CD14-positive monocyte (primary cell): Measurements from ENCODE around the gene PROSER1. TPM values are rescaled to one million over a fixed set of nuclear protein-coding genes. Genes with fewer than 3 reads are reported as not detected.
A peak's percentile ranks its signal among the peaks of the same experiment; 100 is the strongest.

Experiments
- DNase-seq, 3 donors: peaks; one replicate each; pipeline ENCODE4 v3.0.0-alpha.2; 2011 to 2022
- H2AFZ ChIP-seq: 2 replicates; pipeline ENCODE4 v1.6.0; 2012; ENCODE audit warnings: mild to moderate bottlenecking, low read depth, low read length, inconsistent platforms; ENCODE audit not compliant: insufficient read depth, poor library complexity, severe bottlenecking
- H3K27ac ChIP-seq, 2 donors: 1 replicate in 1 of 2; 2 replicates in 1 of 2; pipeline ENCODE4 v1.5.1; 2012 to 2013; ENCODE audit warnings: low read length in 2 of 2, control low read depth in 1 of 2, inconsistent platforms in 1 of 2, low read depth in 1 of 2, mild to moderate bottlenecking in 1 of 2
- H3K27me3 ChIP-seq, 2 donors: one replicate each; pipeline versions ENCODE4 v1.6.0 to v1.6.1; 2011 to 2013; ENCODE audit warnings: low read length in 2 of 2; ENCODE audit not compliant: control insufficient read depth in 2 of 2, insufficient read depth in 2 of 2
- H3K36me3 ChIP-seq, 2 donors: replicated peaks in 1 of 2; 1 replicate in 1 of 2; 2 replicates in 1 of 2; pipeline versions ENCODE4 v1.5.1 to v1.6.1; 2012 to 2013; ENCODE audit warnings: low read length in 2 of 2, control low read depth in 1 of 2, inconsistent platforms in 1 of 2, mild to moderate bottlenecking in 1 of 2; ENCODE audit not compliant: insufficient read depth in 2 of 2, control insufficient read depth in 1 of 2
- H3K4me1 ChIP-seq, 2 donors: 1 replicate in 1 of 2; 2 replicates in 1 of 2; pipeline versions ENCODE4 v1.5.1 to v1.6.1; 2012 to 2013; ENCODE audit warnings: low read length in 2 of 2, control low read depth in 1 of 2, inconsistent platforms in 1 of 2, mild to moderate bottlenecking in 1 of 2, moderate library complexity in 1 of 2; ENCODE audit not compliant: insufficient read depth in 2 of 2, control insufficient read depth in 1 of 2
- H3K4me2 ChIP-seq: replicated peaks from 2 replicates; pipeline ENCODE3; 2012; ENCODE audit warnings: low read length, moderate library complexity, mild to moderate bottlenecking; ENCODE audit not compliant: poor library complexity, severe bottlenecking; ENCODE audit errors: extremely low read depth
- H3K4me3 ChIP-seq, 3 experiments: fragments of 200-600 bp in 1 of 3; sonication (generic) in 1 of 3; replicated peaks in 1 of 3; 1 replicate in 2 of 3; 2 replicates in 1 of 3; pipeline ENCODE4 v1.5.1; 2011 to 2013; ENCODE audit warnings: low read length in 3 of 3, mild to moderate bottlenecking in 3 of 3, control low read depth in 2 of 3, low read depth in 2 of 3, inconsistent platforms in 1 of 3, moderate library complexity in 1 of 3
- H3K79me2 ChIP-seq: 2 replicates; pipeline ENCODE4 v1.6.0; 2012; ENCODE audit warnings: mild to moderate bottlenecking, control low read depth, inconsistent platforms, low read length, moderate library complexity; ENCODE audit not compliant: insufficient read depth
- H3K9ac ChIP-seq: 2 replicates; pipeline ENCODE4 v1.6.0; 2017; ENCODE audit warnings: low read length, mild to moderate bottlenecking; ENCODE audit not compliant: insufficient read depth, poor library complexity, severe bottlenecking
- H3K9me3 ChIP-seq, 2 donors: replicated peaks in 1 of 2; 1 replicate in 1 of 2; 2 replicates in 1 of 2; pipeline versions ENCODE4 v1.5.1 to v1.6.1; 2012 to 2013; ENCODE audit warnings: low read length in 2 of 2, control low read depth in 1 of 2; ENCODE audit not compliant: control insufficient read depth in 1 of 2, insufficient read depth in 1 of 2
- H4K20me1 ChIP-seq: 2 replicates; pipeline ENCODE4 v1.6.0; 2012; ENCODE audit warnings: mild to moderate bottlenecking, low read length, control low read depth, moderate library complexity; ENCODE audit not compliant: insufficient read depth
- H3K27ac Mint-ChIP-seq, 7 donors: one replicate each; pipeline ENCODE4 v1.8.0; 2020; ENCODE audit warnings: mild to moderate bottlenecking in 7 of 7, mixed read lengths in 7 of 7, moderate library complexity in 6 of 7, inconsistent platforms in 2 of 7
- H3K27me3 Mint-ChIP-seq, 3 donors: one replicate each; pipeline ENCODE4 v1.8.0; 2021 to 2022; ENCODE audit warnings: low read depth in 3 of 3, mild to moderate bottlenecking in 3 of 3, mixed read lengths in 3 of 3, moderate library complexity in 3 of 3, inconsistent platforms in 1 of 3
- H3K36me3 Mint-ChIP-seq, 2 donors: one replicate each; pipeline ENCODE4 v1.8.0; 2020; ENCODE audit warnings: mixed read lengths in 2 of 2, inconsistent platforms in 1 of 2, mild to moderate bottlenecking in 1 of 2
- H3K4me1 Mint-ChIP-seq: one replicate; pipeline ENCODE4 v1.8.0; 2020; ENCODE audit warnings: mild to moderate bottlenecking, mixed read lengths
- H3K4me3 Mint-ChIP-seq, 2 donors: one replicate each; pipeline ENCODE4 v1.8.0; 2020; ENCODE audit warnings: mild to moderate bottlenecking in 2 of 2, mixed read lengths in 2 of 2, moderate library complexity in 1 of 2
- H3K9me3 Mint-ChIP-seq, 7 donors: one replicate each; pipeline ENCODE4 v1.8.0; 2020 to 2022; ENCODE audit warnings: mixed read lengths in 7 of 7, mild to moderate bottlenecking in 6 of 7, moderate library complexity in 6 of 7, inconsistent platforms in 2 of 7
- WGBS: methylation state at CpG from one replicate; pipeline ENCODE4 v1.1.5; 2013; ENCODE audit warnings: missing lambda C conversion rate; ENCODE audit not compliant: insufficient coverage; 5-methylcytosine and 5-hydroxymethylcytosine counted together
- intact Hi-C, 2 donors: fragments of 100-400 bp; cut with micrococcal nuclease; formaldehyde crosslinking; loops; one replicate each; pipeline versions ENCODE4 v1.15.0 to v1.15.1; 2023
- polyA plus RNA-seq, 3 donors: library from polyadenylated mRNA; depleted of rRNA in 1 of 3; unstranded in 2 of 3; stranded (reverse) in 1 of 3; fragments of 300-500 nt in 2 of 3; fragments of >200 nt in 1 of 3; fragmentation: Illumina TruSeq in 2 of 3; gene quantifications; 1 replicate in 2 of 3; 2 replicates in 1 of 3; pipeline ENCODE4 v1.2.3, GENCODE V29; 2012 to 2021
- TF ChIP-seq, protein P1 (sequence below): fragments of 200-600 bp; IDR thresholded peaks from one replicate; pipeline ENCODE4 v1.8.0; 2022; ENCODE audit warnings: antibody characterized with exemption, mild to moderate bottlenecking

The PROSER1 gene
- polyA plus RNA-seq, 3 donors, result 4.6 to 28.5 (median 9.1) TPM

DNA sequence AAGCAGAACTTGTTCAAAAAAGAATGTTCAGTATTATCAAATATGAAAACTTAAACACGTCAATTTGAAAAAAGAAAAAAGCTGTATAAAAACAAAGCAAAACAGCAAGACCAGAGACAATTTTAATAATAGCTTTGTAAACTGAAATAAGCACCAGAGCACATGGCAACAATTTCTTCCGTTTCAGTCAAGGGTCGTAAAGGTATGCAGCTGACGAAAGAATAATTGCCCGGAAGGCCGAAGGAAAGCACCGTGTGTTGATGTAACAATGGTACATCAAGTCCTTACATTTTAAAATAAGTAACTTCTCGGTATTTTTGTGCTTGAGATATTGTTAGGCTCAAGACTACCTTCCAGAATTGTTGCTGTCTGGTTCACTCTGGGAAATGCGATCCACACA lies 1.7 kb downstream of the PROSER1 start:
- Histone ChIP-seq H3K9ac (peak overlapping the region; percentile 25), H3K9me3 (no peaks in the 10 kb centered on the region), H3K79me2 (peaks cover 88% of the 10 kb centered on the region), H3K4me3 (peak overlapping the region; percentile 84 to 97 (median 94)), H3K4me1 (peaks cover 49 to 60% of the 10 kb centered on the region in 2 donors), H3K27ac (peak overlapping the region in 1 of 2 donors; percentile 91), H2AFZ (peak overlapping the region; percentile 83), H3K27me3 (no peaks in the 10 kb centered on the region), H4K20me1 (peaks cover 56% of the 10 kb centered on the region), H3K4me2 (peak overlapping the region; percentile 81), H3K36me3 (peaks cover 0 to 8% of the 10 kb centered on the region in 2 donors)
- H3K4me3 Mint-ChIP-seq, result peak overlapping the region; percentile 90 to 93
- no peaks in the 10 kb centered on the region for H3K9me3 Mint-ChIP-seq
- peaks cover 11 to 12% of the 10 kb centered on the region in 2 donors for H3K36me3 Mint-ChIP-seq
- peak overlapping the region in 1 of 7 donors; percentile 46 for H3K27ac Mint-ChIP-seq
- intact Hi-C loops, result no loop called here
- no peak for DNase-seq
- H3K27me3 Mint-ChIP-seq, result peaks cover 0 to 3% (median 0%) of the 10 kb centered on the region in 3 donors
- TF ChIP-seq, protein P1, sequence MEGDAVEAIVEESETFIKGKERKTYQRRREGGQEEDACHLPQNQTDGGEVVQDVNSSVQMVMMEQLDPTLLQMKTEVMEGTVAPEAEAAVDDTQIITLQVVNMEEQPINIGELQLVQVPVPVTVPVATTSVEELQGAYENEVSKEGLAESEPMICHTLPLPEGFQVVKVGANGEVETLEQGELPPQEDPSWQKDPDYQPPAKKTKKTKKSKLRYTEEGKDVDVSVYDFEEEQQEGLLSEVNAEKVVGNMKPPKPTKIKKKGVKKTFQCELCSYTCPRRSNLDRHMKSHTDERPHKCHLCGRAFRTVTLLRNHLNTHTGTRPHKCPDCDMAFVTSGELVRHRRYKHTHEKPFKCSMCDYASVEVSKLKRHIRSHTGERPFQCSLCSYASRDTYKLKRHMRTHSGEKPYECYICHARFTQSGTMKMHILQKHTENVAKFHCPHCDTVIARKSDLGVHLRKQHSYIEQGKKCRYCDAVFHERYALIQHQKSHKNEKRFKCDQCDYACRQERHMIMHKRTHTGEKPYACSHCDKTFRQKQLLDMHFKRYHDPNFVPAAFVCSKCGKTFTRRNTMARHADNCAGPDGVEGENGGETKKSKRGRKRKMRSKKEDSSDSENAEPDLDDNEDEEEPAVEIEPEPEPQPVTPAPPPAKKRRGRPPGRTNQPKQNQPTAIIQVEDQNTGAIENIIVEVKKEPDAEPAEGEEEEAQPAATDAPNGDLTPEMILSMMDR, result no peak
- no CpG with 5 or more reads among the region's 9 CpGs for WGBS
- H3K4me1 Mint-ChIP-seq, result peaks cover 57% of the 10 kb centered on the region

- Histone ChIP-seq H3K4me2 (peak overlapping the region; percentile 81), H3K4me1 (peaks cover 48 to 55% of the 10 kb centered on the region in 2 donors), H3K27me3 (no peaks in the 10 kb centered on the region), H3K9me3 (no peaks in the 10 kb centered on the region), H3K4me3 (peak overlapping the region; percentile 84 to 97 (median 94)), H4K20me1 (peaks cover 57% of the 10 kb centered on the region), H3K36me3 (peaks cover 1 to 12% of the 10 kb centered on the region in 2 donors), H3K9ac (peak overlapping the region; percentile 25), H3K27ac (peak overlapping the region in 1 of 2 donors; percentile 24), H3K79me2 (peaks cover 88% of the 10 kb centered on the region), H2AFZ (peak overlapping the region; percentile 83)
- DNase-seq, result no peak
- Mint-ChIP-seq H3K36me3 (peaks cover 13 to 14% of the 10 kb centered on the region in 2 donors), H3K4me3 (peak overlapping the region; percentile 58 to 93), H3K4me1 (peaks cover 53% of the 10 kb centered on the region), H3K27me3 (peaks cover 0 to 3% (median 0%) of the 10 kb centered on the region in 3 donors), H3K9me3 (no peaks in the 10 kb centered on the region), H3K27ac (peak overlapping the region in 1 of 7 donors; percentile 59)
- intact Hi-C loops, result no loop called here
- TF ChIP-seq, protein P1, result no peak
- WGBS, result 42% methylated on average over 2 of the region's 2 CpGs
These were observed 2.1 kb downstream of the PROSER1 start for GRCh38 chr13:39035799-39036198.
